ENCODE data around the gene HS3ST5.

The HS3ST5 gene

GRCh38 chr6:114342826-114343781 is at the start of gene HS3ST5:
HS3ST5 (minus strand) TSS chr6:114343023; CDS start chr6:114062845, 280,178 bp downstream.
- Histone ChIP-seq H3K4me3 (peak within 1 kb of the TSS; percentile 87), H3K27ac (no peak within 1 kb of the TSS)

GRCh38 chr6:114390176-114390575 is 47.4 kb upstream of the HS3ST5 start:
- Histone ChIP-seq H3K9ac (ENCODE audit: insufficient read length) (no peak overlapping the region), H3K9me3 (ENCODE audit: low read depth, low read length) (no peaks in the 10 kb centered on the region), H3K36me3 (ENCODE audit: insufficient read depth, low read length) (no peaks in the 10 kb centered on the region), H3K27ac (no peak overlapping the region), H3K4me3 (no peak overlapping the region)
- DNase-seq (ENCODE audit: low read depth, low spot score): no peak
- TF ChIP-seq FOXP2 (optimal IDR thresholded peaks at IDR 0.05; ENCODE audit: control extremely low read depth, extremely low read length, insufficient read depth) (no peak), EZH2 (IDR thresholded peaks at IDR 0.05) (no peak), POLR2AphosphoS5 (IDR thresholded peaks at IDR 0.05; ENCODE audit: borderline replicate concordance, low read depth, low read length) (no peak)

More at GRCh38 chr6:114342826-114343781, at the start of gene HS3ST5:
- no peak for DNase-seq (ENCODE audit: low read depth, low spot score)
- Histone ChIP-seq H3K9me3 (ENCODE audit: low read depth, low read length) (no peaks in the 10 kb centered on the region), H3K36me3 (ENCODE audit: insufficient read depth, low read length) (no peaks in the 10 kb centered on the region), H3K9ac (ENCODE audit: insufficient read length) (no peak within 1 kb of the TSS)
- no peak for TF ChIP-seq FOXP2 (optimal IDR thresholded peaks at IDR 0.05; ENCODE audit: control extremely low read depth, extremely low read length, insufficient read depth)
- TF ChIP-seq POLR2AphosphoS5 (IDR thresholded peaks at IDR 0.05; ENCODE audit: borderline replicate concordance, low read depth, low read length): no peak
- no peak for TF ChIP-seq EZH2 (IDR thresholded peaks at IDR 0.05)

GRCh38 chr6:114389111-114389510 is 46.3 kb upstream of the HS3ST5 start:
- no peak for DNase-seq (ENCODE audit: low read depth, low spot score)
- Histone ChIP-seq H3K27ac (0 out of 2 replicates have a peak overlapping the region, but pooled peaks have one; percentile 30), H3K36me3 (ENCODE audit: insufficient read depth, low read length) (no peaks in the 10 kb centered on the region), H3K9me3 (ENCODE audit: low read depth, low read length) (no peaks in the 10 kb centered on the region), H3K4me3 (no peak overlapping the region), H3K9ac (ENCODE audit: insufficient read length) (no peak overlapping the region)
- TF ChIP-seq POLR2AphosphoS5 (IDR thresholded peaks at IDR 0.05; ENCODE audit: borderline replicate concordance, low read depth, low read length): no peak
- TF ChIP-seq EZH2 (IDR thresholded peaks at IDR 0.05): no peak
- TF ChIP-seq FOXP2 (optimal IDR thresholded peaks at IDR 0.05; ENCODE audit: control extremely low read depth, extremely low read length, insufficient read depth): no peak

- H3K27ac ChIP-seq: no peak overlapping the region
- no peak for DNase-seq (ENCODE audit: low read depth, low spot score)
- H3K36me3 ChIP-seq (ENCODE audit: insufficient read depth, low read length): no peaks in the 10 kb centered on the region
- H3K9ac ChIP-seq (ENCODE audit: insufficient read length): no peak overlapping the region
- no peak for TF ChIP-seq FOXP2 (optimal IDR thresholded peaks at IDR 0.05; ENCODE audit: control extremely low read depth, extremely low read length, insufficient read depth)
- no peak for TF ChIP-seq EZH2 (IDR thresholded peaks at IDR 0.05)
- no peak for TF ChIP-seq POLR2AphosphoS5 (IDR thresholded peaks at IDR 0.05; ENCODE audit: borderline replicate concordance, low read depth, low read length)
- H3K9me3 ChIP-seq (ENCODE audit: low read depth, low read length): no peaks in the 10 kb centered on the region
- no peak overlapping the region for H3K4me3 ChIP-seq
These were observed 39.6 kb upstream of the HS3ST5 start for GRCh38 chr6:114382406-114382805.

- DNase-seq (ENCODE audit: low read depth, low spot score): no peak
- no peak overlapping the region for H3K4me3 ChIP-seq
- H3K27ac ChIP-seq: no peak overlapping the region
- H3K36me3 ChIP-seq (ENCODE audit: insufficient read depth, low read length): no peaks in the 10 kb centered on the region
- no peaks in the 10 kb centered on the region for H3K9me3 ChIP-seq (ENCODE audit: low read depth, low read length)
- TF ChIP-seq EZH2 (IDR thresholded peaks at IDR 0.05): no peak
- TF ChIP-seq POLR2AphosphoS5 (IDR thresholded peaks at IDR 0.05; ENCODE audit: borderline replicate concordance, low read depth, low read length): no peak
- TF ChIP-seq FOXP2 (optimal IDR thresholded peaks at IDR 0.05; ENCODE audit: control extremely low read depth, extremely low read length, insufficient read depth): no peak
- no peak overlapping the region for H3K9ac ChIP-seq (ENCODE audit: insufficient read length)
These were observed 35.1 kb upstream of the HS3ST5 start for GRCh38 chr6:114377881-114378280.

- no peak for TF ChIP-seq FOXP2 (optimal IDR thresholded peaks at IDR 0.05; ENCODE audit: control extremely low read depth, extremely low read length, insufficient read depth)
- no peak for DNase-seq (ENCODE audit: low read depth, low spot score)
- Histone ChIP-seq H3K9me3 (ENCODE audit: low read depth, low read length) (no peaks in the 10 kb centered on the region), H3K4me3 (no peak overlapping the region), H3K9ac (ENCODE audit: insufficient read length) (no peak overlapping the region), H3K27ac (no peak overlapping the region), H3K36me3 (ENCODE audit: insufficient read depth, low read length) (no peaks in the 10 kb centered on the region)
These were observed 33.9 kb upstream of the HS3ST5 start for GRCh38 chr6:114376611-114377175.

- no peak overlapping the region for H3K27ac ChIP-seq
- no peaks in the 10 kb centered on the region for H3K9me3 ChIP-seq (ENCODE audit: low read depth, low read length)
- no peak overlapping the region for H3K9ac ChIP-seq (ENCODE audit: insufficient read length)
- DNase-seq (ENCODE audit: low read depth, low spot score): no peak
- TF ChIP-seq EZH2 (IDR thresholded peaks at IDR 0.05) (no peak), POLR2AphosphoS5 (IDR thresholded peaks at IDR 0.05; ENCODE audit: borderline replicate concordance, low read depth, low read length) (no peak), FOXP2 (optimal IDR thresholded peaks at IDR 0.05; ENCODE audit: control extremely low read depth, extremely low read length, insufficient read depth) (no peak)
- H3K4me3 ChIP-seq: no peak overlapping the region
- no peaks in the 10 kb centered on the region for H3K36me3 ChIP-seq (ENCODE audit: insufficient read depth, low read length)
These were observed 32.8 kb upstream of the HS3ST5 start for GRCh38 chr6:114375541-114376192.

- Histone ChIP-seq H3K36me3 (ENCODE audit: insufficient read depth, low read length) (no peaks in the 10 kb centered on the region), H3K9me3 (ENCODE audit: low read depth, low read length) (no peaks in the 10 kb centered on the region), H3K27ac (no peak overlapping the region), H3K4me3 (no peak overlapping the region), H3K9ac (ENCODE audit: insufficient read length) (no peak overlapping the region)
- DNase-seq (ENCODE audit: low read depth, low spot score): no peak
- no peak for TF ChIP-seq FOXP2 (optimal IDR thresholded peaks at IDR 0.05; ENCODE audit: control extremely low read depth, extremely low read length, insufficient read depth)
- no peak for TF ChIP-seq EZH2 (IDR thresholded peaks at IDR 0.05)
- no peak for TF ChIP-seq POLR2AphosphoS5 (IDR thresholded peaks at IDR 0.05; ENCODE audit: borderline replicate concordance, low read depth, low read length)
These were observed 24.6 kb upstream of the HS3ST5 start for GRCh38 chr6:114367315-114367961.
